MM.1S (cell line): Measurements from ENCODE around the gene DAW1.

ENCODE experiments used
- DNase-seq: peaks from one replicate; pipeline ENCODE4 v3.0.0-alpha.2; 2015
- H2AFZ ChIP-seq: fragments of 300-600 bp; sonication (generic); 2 replicates; pipeline ENCODE4 v1.6.0; 2016; ENCODE audit warnings: antibody characterized with exemption, low read length
- H3F3A ChIP-seq: fragments of 300-600 bp; sonication (generic); 2 replicates; pipeline ENCODE4 v1.6.1; 2016; ENCODE audit warnings: mild to moderate bottlenecking, antibody characterized with exemption, low read length, moderate library complexity, mixed read lengths; ENCODE audit not compliant: insufficient read depth
- H3K27ac ChIP-seq: fragments of 300-600 bp; sonication (generic); 2 replicates; pipeline ENCODE4 v1.5.1; 2016; ENCODE audit warnings: mild to moderate bottlenecking, low read length
- H3K27me3 ChIP-seq: fragments of 300-600 bp; sonication (generic); replicated peaks from 2 replicates; pipeline ENCODE4 v1.6.0; 2016; ENCODE audit warnings: low read length; ENCODE audit not compliant: insufficient read depth
- H3K36me3 ChIP-seq: fragments of 300-600 bp; sonication (generic); replicated peaks from 2 replicates; pipeline ENCODE4 v1.6.1; 2016; ENCODE audit warnings: mild to moderate bottlenecking, low read length, mixed read lengths; ENCODE audit not compliant: insufficient read depth
- H3K4me1 ChIP-seq: fragments of 300-600 bp; sonication (generic); 2 replicates; pipeline ENCODE4 v1.6.1; 2016; ENCODE audit warnings: low read length, mixed read lengths
- H3K4me2 ChIP-seq: fragments of 300-600 bp; sonication (generic); 2 replicates; pipeline ENCODE4 v1.6.0; 2016; ENCODE audit warnings: low read depth, low read length
- H3K4me3 ChIP-seq: fragments of 300-600 bp; sonication (generic); 2 replicates; pipeline ENCODE4 v1.5.1; 2016; ENCODE audit warnings: low read length, mixed read lengths
- H3K79me2 ChIP-seq: fragments of 300-600 bp; sonication (generic); 2 replicates; pipeline ENCODE4 v1.6.1; 2016; ENCODE audit warnings: mixed run types, low read length, mixed read lengths
- H3K9ac ChIP-seq: fragments of 300-600 bp; sonication (generic); 2 replicates; pipeline ENCODE4 v1.6.1; 2016; ENCODE audit warnings: low read length, mixed read lengths
- H3K9me2 ChIP-seq: fragments of 300-600 bp; sonication (generic); replicated peaks from 2 replicates; pipeline ENCODE4 v1.6.1; 2016; ENCODE audit warnings: mild to moderate bottlenecking, low read length, mixed read lengths; ENCODE audit not compliant: insufficient read depth
- H3K9me3 ChIP-seq: fragments of 300-600 bp; sonication (generic); replicated peaks from 2 replicates; pipeline ENCODE4 v1.6.1; 2016; ENCODE audit warnings: mild to moderate bottlenecking, low read length, mixed read lengths; ENCODE audit not compliant: insufficient read depth
- H4K20me1 ChIP-seq: fragments of 300-600 bp; sonication (generic); 2 replicates; pipeline ENCODE4 v1.6.1; 2016; ENCODE audit warnings: mild to moderate bottlenecking, low read length, moderate library complexity, mixed read lengths; ENCODE audit not compliant: insufficient read depth
- EZH2 ChIP-seq: fragments of 300-600 bp; sonication (generic); optimal IDR thresholded peaks from 2 replicates; pipeline ENCODE3; 2017; ENCODE audit warnings: low read depth, mild to moderate bottlenecking, antibody characterized with exemption, low read length, mixed read lengths
- EZH2phosphoT487 ChIP-seq: fragments of 300-600 bp; sonication (generic); IDR thresholded peaks from 2 replicates; pipeline ENCODE4 v1.6.1; 2018; ENCODE audit warnings: antibody characterized with exemption, low read length
- TF ChIP-seq, protein P1 (sequence below): fragments of 300-600 bp; sonication (generic); IDR thresholded peaks from 2 replicates; pipeline ENCODE4 v1.5.1; 2016; ENCODE audit warnings: antibody characterized with exemption, low read length, mixed read lengths

DAW1 gene

DNA sequence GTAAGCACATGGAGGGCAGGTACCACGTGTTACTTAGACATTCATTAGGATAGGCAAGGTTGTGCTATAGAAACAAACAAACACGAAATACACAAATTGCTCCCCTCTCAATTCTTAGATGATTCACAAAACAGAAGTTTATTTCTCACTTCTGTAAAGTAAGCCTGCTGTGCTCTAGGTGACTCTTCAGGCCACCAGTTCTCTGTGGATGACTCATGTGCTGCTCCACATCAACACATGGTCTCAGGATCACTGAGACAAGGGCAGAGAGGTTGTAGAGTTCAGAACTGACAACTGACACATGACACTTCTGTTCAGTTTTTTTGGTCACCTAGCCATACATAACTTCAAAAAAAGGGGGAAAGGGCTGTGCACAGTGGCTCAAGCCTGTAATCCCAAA is 70.6 kb downstream of the DAW1 start:
- Histone ChIP-seq H3K4me3 (no peak overlapping the region), H3K4me2 (no peak overlapping the region), H3K36me3 (no peaks in the 10 kb centered on the region), H3K27me3 (no peaks in the 10 kb centered on the region), H3K9me3 (no peaks in the 10 kb centered on the region), H3K9me2 (no peaks in the 10 kb centered on the region), H3K79me2 (no peaks in the 10 kb centered on the region), H3K27ac (no peak overlapping the region), H3F3A (no peaks in the 10 kb centered on the region), H3K9ac (no peak overlapping the region), H2AFZ (no peak overlapping the region), H4K20me1 (no peaks in the 10 kb centered on the region), H3K4me1 (no peaks in the 10 kb centered on the region)
- TF ChIP-seq EZH2 (no peak), EZH2phosphoT487 (no peak)
- TF ChIP-seq, protein P1, sequence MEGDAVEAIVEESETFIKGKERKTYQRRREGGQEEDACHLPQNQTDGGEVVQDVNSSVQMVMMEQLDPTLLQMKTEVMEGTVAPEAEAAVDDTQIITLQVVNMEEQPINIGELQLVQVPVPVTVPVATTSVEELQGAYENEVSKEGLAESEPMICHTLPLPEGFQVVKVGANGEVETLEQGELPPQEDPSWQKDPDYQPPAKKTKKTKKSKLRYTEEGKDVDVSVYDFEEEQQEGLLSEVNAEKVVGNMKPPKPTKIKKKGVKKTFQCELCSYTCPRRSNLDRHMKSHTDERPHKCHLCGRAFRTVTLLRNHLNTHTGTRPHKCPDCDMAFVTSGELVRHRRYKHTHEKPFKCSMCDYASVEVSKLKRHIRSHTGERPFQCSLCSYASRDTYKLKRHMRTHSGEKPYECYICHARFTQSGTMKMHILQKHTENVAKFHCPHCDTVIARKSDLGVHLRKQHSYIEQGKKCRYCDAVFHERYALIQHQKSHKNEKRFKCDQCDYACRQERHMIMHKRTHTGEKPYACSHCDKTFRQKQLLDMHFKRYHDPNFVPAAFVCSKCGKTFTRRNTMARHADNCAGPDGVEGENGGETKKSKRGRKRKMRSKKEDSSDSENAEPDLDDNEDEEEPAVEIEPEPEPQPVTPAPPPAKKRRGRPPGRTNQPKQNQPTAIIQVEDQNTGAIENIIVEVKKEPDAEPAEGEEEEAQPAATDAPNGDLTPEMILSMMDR, result no peak
- no peak for DNase-seq

DNA sequence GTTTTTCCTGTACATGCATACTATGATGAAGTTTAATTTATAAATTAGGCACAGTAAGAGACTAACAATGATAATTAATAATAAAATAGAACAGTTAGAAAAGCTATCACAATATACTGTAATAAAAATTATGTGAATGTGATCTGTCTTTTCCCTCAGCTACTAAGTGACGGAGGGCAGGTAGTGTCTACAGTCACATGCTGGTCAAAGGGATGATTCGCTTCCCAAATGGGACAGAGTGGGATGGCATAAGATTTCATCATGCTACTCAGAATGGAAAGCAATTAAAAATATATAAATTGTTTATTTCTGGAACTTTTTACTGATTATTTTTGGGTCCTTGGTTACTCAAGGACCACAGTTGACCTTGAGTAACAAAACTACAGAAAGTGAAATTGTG is 71.5 kb downstream of the DAW1 start:
- TF ChIP-seq, protein P1, result no peak
- TF ChIP-seq EZH2phosphoT487, result no peak
- no peak for TF ChIP-seq EZH2
- no peaks in the 10 kb centered on the region for H4K20me1 ChIP-seq
- H3K4me2 ChIP-seq, result no peak overlapping the region
- no peaks in the 10 kb centered on the region for H3K79me2 ChIP-seq
- H3K27me3 ChIP-seq, result no peaks in the 10 kb centered on the region
- H3F3A ChIP-seq, result no peaks in the 10 kb centered on the region
- no peaks in the 10 kb centered on the region for H3K9me3 ChIP-seq
- no peak overlapping the region for H2AFZ ChIP-seq
- DNase-seq, result no peak
- no peak overlapping the region for H3K27ac ChIP-seq
- no peak overlapping the region for H3K4me3 ChIP-seq
- no peaks in the 10 kb centered on the region for H3K9me2 ChIP-seq
- H3K36me3 ChIP-seq, result no peaks in the 10 kb centered on the region
- no peaks in the 10 kb centered on the region for H3K4me1 ChIP-seq
- H3K9ac ChIP-seq, result no peak overlapping the region

DNA sequence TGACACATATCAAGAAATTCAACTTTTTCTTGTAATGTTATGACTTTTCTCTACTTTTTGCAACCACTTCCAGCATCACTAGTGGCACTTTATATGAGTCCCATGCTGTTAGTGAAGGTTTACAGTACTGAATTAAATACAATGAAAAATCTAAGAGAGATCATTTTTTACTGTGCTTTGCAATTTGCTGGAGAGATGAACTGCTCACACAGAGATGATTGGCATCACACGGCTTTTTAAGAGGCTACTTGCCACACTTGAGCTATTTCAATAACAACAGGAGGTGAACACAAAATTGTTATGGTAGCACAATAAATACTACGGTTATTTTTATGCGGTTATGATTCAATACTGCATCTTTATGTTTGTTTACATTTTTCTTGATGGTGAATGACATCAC is 88.9 kb downstream of the DAW1 start:
- H3K27me3 ChIP-seq, result no peaks in the 10 kb centered on the region
- no peak overlapping the region for H3K4me3 ChIP-seq
- DNase-seq, result no peak
- H4K20me1 ChIP-seq, result no peaks in the 10 kb centered on the region
- no peaks in the 10 kb centered on the region for H3K79me2 ChIP-seq
- H3K9ac ChIP-seq, result no peak overlapping the region
- H3K36me3 ChIP-seq, result no peaks in the 10 kb centered on the region
- H2AFZ ChIP-seq, result no peak overlapping the region
- H3K4me2 ChIP-seq, result no peak overlapping the region
- H3K9me2 ChIP-seq, result no peaks in the 10 kb centered on the region
- TF ChIP-seq EZH2phosphoT487, result no peak
- TF ChIP-seq, protein P1, result no peak
- no peak for TF ChIP-seq EZH2
- no peaks in the 10 kb centered on the region for H3F3A ChIP-seq
- no peaks in the 10 kb centered on the region for H3K9me3 ChIP-seq
- H3K27ac ChIP-seq, result no peak overlapping the region
- H3K4me1 ChIP-seq, result no peaks in the 10 kb centered on the region

DNA sequence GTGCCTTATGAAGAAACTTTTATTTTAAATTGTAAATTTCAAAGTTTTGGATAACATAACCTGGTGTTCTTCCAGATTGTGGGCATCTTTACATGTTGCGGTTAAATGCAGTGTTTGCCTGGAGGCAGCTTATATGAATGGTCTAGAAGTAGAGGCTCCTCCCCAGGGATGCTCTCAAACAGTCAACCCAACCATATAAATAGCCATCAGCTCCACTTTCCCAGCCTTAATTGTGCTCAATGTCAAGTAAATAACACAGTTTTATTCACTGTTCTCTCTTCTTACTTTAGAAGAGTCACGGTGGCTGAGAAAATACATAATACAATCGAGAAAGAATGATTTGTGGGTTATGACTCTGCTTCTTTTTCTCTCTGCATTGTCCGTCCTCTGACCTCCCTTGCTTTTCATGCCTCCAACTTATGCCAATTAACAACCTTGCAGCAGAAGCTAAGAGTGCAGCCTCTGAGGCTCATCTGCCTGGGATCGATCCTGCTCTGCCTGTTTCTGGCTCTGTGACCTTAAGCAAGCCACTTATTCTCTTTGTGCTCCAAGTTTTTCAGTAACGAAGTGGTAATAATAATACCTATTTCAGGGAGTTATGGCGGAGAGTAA is 100.3 kb downstream of the DAW1 start:
- TF ChIP-seq EZH2 (no peak), EZH2phosphoT487 (no peak)
- TF ChIP-seq, protein P1, result no peak
- Histone ChIP-seq H3K4me1 (no peaks in the 10 kb centered on the region), H3K9ac (no peak overlapping the region), H3K36me3 (no peaks in the 10 kb centered on the region), H3K4me2 (no peak overlapping the region), H3K27me3 (no peaks in the 10 kb centered on the region), H2AFZ (no peak overlapping the region), H3K9me3 (no peaks in the 10 kb centered on the region), H3K27ac (no peak overlapping the region), H3K9me2 (no peaks in the 10 kb centered on the region), H4K20me1 (no peaks in the 10 kb centered on the region), H3K4me3 (no peak overlapping the region), H3K79me2 (no peaks in the 10 kb centered on the region), H3F3A (no peaks in the 10 kb centered on the region)
- no peak for DNase-seq
